ENCODE data around the gene ARAP1. TPM values are rescaled to one million over a fixed set of nuclear protein-coding genes. Genes with fewer than 3 reads are reported as not detected.

The ARAP1 gene
- polyA plus RNA-seq, 3 donors = 66.4 to 71.6 (median 71.3) TPM

DNA sequence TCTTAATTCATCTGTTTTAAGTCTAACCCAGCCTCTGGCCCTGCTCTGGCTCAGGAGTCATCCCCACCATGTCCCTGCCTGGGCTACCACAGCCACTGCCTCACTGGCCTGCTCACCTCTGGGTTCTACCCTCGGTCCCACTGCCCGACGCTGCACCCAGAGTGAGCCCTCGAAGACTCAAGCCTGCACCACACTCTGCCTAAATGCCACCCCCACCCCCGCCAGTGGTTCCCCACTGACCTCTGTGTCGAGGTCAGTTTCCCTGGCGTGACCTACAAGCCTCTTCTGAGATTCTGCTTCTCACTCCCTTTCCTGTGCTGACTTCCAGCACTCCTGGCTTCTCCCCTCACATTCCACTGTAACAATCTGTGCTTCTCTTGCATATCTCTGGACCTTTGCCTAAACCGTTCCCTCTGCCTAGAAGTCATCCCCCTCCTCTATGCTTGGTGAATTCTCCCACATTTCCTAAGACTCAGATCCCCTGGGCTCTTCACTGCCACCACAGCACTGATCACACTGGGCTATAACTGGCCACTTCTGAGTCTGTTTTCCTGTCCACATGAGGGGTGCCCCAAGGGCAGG, 65.5 kb downstream of the ARAP1 start:
- no peak for DNase-seq (ENCODE audit: low read depth in 3 of 3, low spot score in 2 of 3)

DNA sequence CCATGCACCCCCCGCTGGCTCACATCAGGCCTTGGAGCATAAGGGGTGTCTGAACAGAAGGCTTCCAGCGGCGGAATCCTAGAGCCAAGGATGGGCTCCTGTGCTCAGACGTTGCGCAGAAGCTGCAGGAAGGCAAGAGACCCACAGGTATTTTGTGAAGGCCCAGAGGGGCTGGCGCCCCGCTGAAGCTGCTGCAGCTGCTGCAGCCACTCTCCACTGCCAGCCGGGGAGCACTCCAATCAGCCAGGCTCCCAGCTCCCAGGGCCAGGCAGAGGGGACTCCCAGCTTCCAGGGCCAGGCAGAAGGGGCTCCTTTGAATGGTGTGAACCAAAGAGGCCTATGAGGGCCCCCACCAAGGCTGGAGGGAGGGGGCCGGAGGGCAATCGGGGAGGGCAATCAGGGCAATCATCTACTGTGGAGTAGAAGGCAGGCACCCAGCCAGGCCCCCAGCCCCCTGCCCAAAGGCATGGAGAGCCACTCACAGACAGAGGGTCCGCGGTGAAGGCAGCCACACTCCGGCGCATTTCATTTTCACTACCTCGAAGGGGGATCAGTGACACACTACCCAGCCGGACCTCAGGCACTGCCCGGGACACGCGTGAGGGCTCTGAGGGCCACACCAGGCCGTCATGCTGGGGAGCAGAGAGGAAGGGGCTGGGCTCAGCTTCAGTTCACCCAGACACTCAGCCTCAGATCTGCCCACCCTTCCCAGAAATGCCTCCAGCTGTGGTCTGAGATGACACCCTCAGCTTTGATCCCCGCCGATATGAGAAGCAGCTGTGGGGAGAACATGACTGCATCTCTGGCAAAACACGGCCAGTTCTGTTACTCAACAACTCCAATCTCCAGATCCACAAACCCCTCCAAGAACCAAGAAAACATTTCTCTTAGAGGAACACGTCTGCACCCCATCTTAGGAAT, 66.4 kb downstream of the ARAP1 start:
- DNase-seq (ENCODE audit: low read depth in 3 of 3, low spot score in 2 of 3) = peak in 1 of 3 donors; percentile 23

DNA sequence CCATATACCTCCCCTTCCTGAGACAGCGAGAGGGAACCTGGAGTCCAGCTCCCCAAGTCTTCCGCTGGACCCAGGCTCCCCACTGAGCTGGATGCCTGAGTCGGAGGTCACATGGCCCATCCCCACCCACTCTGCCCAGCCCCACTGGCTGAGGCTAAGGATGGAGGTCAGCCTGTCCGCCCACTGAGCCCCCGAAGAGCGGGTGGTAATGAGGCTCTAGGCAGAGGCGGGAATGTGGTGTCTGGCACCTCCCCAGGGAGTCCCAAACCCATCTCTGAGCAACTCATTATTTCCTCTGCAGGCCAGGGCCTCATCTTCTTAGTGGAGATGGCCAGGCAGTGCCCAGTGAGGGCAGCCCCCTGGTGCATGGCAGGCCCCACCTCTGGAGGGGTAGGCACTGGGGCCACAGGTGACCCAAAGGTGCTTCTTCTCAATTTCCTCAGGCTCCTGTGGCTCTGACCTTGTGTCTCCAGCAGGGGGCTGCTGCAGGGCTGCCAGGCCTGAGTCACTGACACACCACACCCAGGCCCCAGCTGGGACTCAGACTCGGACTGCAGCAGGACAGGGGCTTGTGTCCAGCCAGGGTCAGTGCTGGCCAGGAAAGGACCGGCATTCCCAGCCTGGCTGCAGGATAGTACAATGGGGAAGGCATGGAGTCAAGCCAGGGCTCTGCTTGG, 67.8 kb downstream of the ARAP1 start:
- DNase-seq (ENCODE audit: low read depth in 3 of 3, low spot score in 2 of 3) = no peak

DNA sequence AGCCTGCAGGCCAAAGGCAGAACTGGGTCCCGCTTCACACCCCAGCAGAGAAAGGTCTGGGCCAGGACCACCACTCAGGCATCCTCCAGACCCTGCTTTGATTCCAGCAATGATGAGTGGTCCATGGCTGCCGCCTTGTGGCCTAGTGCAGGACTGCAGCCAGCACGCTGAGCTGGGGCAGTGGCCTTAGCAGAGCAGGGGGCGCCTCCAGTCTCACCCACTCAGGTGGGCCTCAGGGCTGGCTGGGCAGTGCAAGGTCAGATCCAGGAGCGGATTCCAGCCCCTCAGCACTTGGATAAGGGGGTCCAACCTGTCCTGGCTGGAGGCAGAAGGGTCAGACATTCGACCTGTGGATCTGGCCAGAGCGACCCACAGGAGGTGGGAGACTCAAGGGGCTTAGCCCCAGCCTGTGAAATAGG, 68.4 kb downstream of the ARAP1 start:
- no peak for DNase-seq (ENCODE audit: low read depth in 3 of 3, low spot score in 2 of 3)

DNA sequence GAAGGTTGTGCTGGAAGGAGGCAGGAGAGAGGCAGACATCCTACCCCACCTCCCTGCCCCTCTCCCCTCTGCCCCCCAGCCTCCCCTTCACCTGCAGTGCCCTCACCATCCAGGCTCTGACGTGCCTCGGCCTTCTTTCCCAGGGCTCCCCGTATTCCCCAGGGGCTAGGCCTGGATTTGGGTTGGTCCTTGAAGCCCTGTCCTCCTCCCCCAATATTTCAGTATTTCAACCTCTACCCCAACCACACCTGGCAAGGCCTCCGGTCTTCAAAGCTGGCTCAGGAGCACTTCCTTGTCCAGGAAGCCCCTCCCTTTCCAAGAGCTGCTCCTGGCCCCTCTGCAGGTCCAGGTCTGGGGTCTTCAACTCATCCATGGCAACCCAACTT, 69.4 kb downstream of the ARAP1 start:
- DNase-seq (ENCODE audit: low read depth in 3 of 3, low spot score in 2 of 3) = no peak

DNA sequence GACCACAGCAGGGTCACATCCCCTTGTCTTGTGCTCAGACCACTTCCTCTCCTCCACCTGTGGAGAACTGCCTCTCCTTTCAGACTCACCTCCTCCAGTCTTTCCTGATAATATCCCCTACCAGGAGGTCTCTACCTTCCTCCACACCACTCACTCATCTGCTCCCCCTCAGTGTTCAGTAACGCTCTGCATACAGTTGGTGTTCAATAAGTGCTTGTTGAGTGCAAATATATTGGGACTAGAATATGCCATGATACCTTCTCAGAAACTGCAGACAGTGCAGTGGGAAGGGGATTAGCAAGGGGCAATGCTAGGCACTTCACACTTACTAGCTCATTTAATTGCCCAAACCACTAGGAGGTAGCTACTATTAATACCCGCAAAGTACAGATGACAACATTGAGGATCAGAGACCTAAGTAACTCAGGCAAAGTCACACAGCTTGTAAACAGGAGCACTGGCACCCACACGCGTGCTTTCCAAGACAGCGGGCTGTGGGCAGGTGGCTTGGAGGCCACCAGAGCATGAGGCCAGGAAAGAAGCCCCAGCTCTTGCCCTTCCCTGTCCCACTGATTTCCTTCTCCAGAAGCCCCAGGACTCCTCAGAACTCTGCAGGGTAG, 69.9 kb downstream of the ARAP1 start:
- DNase-seq (ENCODE audit: low read depth in 3 of 3, low spot score in 2 of 3) = no peak

DNA sequence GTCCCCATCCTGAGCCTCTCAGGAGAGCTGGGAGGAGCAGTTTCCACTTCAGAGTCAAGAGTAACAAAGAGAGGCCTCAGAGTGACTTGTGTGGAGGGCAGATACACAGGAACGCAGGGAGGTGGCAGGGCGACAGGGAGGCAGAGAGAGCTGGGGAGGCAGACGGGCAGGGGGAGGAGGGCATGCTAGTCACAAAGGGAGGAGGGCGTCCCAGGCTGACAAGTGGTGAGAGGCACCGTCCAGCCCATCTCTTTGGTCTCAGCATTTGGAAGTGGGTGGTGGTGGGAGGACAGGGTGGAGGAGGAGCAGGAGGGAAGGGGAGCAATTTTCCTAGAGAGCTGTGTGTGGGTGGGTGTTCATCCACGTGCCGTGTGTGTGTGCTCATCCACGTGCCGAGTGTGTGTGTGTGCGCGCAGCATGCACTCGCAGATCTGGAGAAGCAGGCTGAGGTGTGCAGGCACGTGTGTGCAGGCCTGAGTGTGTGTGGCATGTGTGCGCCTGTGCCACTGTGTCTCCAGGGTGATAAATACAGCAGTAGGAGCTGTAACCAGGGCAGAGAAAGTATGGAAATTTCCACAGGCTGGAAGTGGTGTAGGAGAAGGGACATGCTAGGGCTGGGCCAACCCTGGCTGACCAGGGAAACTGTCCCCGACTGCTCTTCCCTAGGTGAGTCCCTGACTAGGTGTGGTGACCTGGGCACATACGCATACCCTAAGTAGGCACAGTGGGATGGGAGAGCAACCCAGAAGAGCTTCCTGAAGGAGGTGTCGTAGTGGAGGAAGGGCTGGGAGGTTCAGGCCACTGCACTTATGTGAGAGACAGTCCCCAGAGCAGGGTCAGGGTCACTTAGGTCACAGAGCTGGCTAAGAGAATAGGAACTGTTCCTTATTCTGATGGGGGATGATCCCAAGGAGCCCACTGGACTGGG, 70.7 kb downstream of the ARAP1 start:
- no peak for DNase-seq (ENCODE audit: low read depth in 3 of 3, low spot score in 2 of 3)

DNA sequence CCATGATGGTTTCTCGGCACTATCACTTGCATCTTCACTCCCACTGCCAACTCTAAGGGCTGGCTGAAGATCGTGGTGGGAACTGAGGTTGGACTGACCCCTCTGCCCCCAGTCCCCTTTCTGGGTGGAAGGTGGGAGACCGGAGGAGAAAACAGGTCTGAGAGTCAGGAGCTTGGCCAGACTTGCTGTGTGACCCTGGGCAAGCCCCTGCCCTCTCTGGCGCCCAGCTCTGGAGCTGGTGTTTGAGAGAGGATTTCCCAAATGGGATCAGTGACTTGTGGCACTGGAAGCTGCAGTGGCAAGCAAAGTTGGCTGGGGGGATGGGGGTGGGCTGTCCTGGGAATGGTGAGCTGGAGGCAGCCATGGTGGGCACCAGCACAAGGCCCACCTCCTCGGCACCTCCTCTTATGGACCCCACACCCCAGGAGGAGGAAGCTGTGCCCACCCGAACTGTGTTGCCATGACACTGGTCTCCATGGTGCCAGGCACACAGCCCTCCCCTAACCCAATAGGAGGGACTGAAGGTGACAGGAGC, 71.5 kb downstream of the ARAP1 start:
- DNase-seq (ENCODE audit: low read depth in 3 of 3, low spot score in 2 of 3) = no peak

DNA sequence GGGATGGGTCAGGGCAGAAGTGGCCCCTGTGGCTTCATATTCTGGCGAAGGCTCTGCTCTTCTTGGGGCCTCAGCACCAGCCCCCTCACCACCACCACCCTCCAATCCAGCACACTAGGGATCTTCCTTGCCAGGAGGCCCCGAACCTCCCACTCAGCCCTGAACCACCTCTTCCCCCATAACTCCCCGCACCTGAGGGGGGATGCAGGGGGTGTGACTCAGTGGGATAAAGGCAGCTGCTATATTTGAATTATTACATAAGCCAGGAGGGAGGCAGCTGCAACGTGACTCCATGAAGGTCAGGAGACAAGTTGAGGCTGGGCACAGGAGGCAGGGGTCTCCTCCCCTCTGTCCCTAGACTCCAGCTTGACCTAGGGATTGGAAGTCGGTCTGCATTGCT, 72.3 kb downstream of the ARAP1 start:
- DNase-seq (ENCODE audit: low read depth in 3 of 3, low spot score in 2 of 3) = no peak

DNA sequence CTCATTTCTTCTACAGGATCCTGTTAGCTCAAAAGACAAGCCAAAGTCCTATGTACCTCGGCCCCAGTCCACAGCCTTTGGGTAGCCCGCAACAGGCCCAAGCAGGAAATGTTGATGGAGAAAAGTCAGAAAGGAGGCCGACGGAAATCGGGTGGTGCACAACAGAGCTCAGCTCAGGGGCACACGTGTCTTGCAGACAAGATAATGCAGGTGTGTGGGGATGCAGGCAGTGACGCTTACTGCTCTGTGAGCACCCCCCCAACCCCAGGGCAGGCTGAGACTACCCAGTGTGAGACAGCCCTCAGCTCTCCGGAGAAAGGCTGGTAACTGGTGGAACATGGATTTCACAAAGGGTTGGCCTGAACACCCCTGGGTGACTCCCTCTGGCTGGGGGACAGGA, 73.7 kb downstream of the ARAP1 start:
- DNase-seq (ENCODE audit: low read depth in 3 of 3, low spot score in 2 of 3) = no peak

DNA sequence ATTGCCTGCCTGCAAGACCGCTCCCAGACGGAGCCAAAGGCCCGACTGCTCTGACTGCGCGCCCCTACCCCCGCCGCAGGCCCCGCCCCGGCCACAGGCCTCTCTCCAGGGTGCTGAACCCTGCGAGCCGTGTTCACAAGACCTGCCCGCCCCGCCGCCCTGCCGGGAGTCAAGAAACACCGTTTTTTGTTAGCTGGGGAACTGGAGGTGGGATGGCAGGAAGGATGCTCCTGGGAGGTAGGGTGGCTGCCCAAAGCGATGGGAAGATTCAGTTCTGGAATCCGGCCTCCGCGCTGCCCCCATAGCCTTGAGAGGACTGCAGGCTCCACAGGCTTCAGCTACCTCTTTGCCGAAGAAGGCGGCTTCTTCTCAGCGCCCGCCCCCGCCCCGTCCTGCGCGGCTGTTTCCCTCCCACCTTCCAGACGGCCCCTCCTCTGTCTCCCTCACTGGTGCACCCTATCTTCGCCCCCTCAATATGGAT, 75.3 kb downstream of the ARAP1 start:
- DNase-seq (ENCODE audit: low read depth in 3 of 3, low spot score in 2 of 3) = peak in 2 of 3 donors; percentile 51 to 70

DNA sequence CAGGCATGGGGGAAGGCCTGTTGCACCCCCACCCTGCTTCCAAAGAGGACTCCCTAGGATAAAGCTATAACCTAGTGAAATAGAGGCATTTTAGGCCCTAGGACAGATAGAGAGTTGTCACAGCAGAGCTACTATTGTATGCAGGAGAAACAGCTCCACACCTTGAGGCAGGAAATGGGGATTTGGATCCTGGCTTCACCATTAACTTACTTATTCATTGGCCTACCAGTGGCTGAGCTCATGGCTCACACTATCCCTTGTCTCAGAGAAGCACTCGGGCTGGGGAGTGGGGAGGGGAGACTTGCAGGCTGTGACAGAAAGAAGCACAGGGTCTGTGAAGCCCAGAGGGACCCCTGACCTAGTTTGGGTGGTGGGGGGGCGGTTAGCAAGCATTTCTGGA, 77.0 kb downstream of the ARAP1 start:
- no peak for DNase-seq (ENCODE audit: low read depth in 3 of 3, low spot score in 2 of 3)

DNA sequence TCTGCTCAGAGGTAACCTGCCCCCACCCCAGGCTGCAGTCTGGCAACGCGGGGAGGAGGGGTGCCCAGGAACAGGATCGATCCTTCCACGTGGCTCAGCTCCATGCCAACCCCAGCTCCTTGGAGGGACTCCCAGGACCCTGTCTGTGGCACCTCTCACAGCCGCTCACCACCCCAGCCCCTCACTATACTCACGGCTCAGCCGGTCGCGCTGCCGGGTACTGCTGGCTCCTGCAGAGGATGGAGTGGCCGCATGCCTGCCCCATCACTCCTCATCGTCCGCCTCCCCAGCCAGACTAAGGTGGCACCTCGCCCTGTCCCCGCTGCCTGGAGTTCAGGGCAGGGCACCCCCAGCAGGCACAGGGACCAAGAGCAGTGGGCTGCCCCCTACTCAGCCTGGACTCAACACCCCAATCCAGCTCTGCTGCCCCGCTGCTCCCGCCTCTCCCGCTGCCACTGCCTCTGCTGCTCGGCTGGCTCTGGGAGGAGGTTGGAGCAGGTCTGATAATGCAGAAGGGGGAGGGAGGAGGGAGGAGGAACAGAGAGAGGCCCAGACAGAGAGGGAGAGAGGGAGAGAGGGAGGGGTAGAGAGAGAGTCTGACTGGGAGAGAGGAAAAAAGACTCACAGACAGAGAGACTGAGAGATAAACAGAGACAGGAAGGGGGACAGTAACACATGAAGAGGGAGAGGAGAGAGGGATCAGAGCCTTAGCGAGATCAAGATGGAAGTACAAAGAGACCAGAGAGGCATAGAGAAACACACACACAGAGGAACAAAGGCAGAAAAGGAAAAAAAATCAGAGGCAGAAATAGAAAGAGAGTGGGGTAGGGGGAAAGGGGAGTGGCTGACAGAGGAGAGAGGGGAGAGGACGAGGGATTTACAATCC, 78.0 kb downstream of the ARAP1 start, which contains the start of gene PDE2A:
Gene PDE2A (minus strand): TSS at position 480 of the 886 bp plus-strand sequence. CDS start 215 bp downstream, at position 265.
- DNase-seq (ENCODE audit: low read depth in 3 of 3, low spot score in 2 of 3) = no peak

DNA sequence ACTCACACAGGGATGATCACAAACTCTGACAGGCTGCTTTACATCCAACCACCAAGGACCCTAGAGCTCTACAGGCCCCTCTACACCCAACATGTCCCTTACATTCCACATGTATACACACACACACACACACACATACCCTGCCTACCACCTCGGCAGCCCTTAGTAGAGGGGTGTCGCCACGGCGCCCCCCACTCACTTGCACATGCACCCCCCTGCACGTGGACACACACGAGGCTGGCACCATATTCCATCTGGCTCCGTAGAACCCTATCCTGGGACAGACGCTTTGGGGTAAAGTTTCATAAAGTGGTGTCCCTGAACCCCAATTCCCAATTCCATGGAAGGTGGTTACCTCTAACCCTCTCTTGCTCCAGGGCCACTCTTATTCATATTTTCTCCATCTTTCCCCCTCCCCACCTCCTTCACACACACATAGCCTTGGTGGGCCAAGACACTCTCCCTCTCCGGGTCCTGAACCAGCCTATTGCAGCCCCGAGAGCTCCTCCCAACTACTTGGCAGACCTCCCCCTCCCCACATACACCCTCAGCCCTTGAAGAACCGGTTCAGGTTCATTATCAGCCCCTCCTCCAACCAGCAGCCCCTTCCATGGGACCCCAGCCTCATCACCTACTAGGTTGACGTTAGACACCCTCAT, 78.8 kb downstream of the ARAP1 start:
- DNase-seq (ENCODE audit: low read depth in 3 of 3, low spot score in 2 of 3) = no peak

DNA sequence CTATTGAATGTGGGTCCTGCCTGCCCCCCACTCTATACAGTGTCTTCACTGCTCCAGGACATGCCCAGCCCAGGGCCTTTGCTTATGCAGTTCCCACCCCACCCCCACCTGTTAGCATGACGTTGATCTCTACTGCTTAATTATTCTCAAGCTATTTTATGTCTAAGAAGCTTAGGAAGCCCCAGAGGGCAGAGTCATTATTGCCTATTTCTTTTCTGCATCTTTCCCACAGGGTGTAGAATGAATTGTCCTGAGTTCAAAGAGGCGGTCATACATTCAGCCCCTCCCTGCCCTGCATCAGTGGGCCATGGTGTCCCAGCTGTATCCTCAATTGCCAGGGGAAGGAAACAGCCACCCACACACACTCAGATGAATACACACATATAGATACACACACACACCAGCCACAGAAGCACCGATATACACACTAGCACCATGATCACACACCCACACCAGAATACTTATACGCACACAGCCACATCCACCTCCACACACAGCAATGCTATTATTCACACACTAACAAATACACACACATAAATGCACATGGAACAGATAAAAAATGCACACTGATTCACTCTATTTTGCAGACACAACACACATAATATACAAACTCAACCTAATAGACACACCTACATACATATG, 79.5 kb downstream of the ARAP1 start:
- DNase-seq (ENCODE audit: low read depth in 3 of 3, low spot score in 2 of 3) = no peak

DNA sequence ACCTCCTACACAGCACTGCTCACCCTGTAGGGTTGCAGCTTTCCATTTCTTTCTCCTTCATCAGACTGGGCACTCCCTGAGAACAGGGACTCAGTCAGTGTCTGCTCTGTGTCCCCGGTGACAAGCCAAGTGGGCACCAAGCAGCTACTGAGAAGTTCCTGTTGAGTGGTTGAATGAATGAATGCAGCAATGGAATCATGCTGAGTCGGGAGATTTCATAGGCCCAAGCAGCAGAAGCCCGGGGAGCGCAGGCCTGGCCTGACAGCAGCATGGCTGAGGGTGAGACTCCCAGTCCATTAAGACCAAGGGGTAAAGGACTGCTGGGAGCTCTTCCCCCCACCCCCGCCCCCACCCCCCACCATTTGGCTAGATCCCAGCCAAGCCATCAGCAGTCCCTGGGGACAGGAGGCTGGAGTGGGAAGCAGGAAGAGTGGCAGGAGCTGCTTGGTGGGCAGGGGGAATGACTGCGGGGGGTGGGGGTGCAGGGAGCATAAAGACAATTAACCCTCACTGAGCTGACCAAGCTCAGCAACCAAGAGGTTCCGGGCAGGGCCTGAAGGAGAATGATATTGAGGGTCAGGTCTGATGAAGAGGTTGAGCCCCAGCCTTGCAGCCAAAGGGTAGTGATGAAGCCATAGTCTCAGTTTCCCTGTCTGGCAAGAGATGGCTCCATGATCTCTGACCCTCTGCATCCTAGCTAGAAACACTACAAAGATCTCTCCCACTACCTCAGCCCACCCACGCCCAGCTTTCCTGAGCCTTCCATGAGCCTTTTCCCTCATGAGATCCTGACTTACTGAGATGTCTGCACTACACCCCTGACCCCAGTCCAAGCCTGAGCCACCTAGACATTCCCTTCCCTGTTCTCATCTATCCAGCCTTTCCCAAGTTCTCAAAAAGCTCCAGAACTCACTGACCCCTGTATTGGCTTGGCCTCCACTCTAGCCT, 80.8 kb downstream of the ARAP1 start:
- no peak for DNase-seq (ENCODE audit: low read depth in 3 of 3, low spot score in 2 of 3)
